Stimulated activated CD4-positive, alpha-beta T cell treated with anti-CD3 and anti-CD28 coated beads, Interleukin-1b, Interleukin-23, amount 100 ng/mL, for 24 hours (primary cell): ENCODE measurements around the gene ACOT13.
A peak's percentile ranks its signal among the peaks of the same experiment; 100 is the strongest.
"Not testable (repeated sequence)": the region's sequence is repeated elsewhere in the genome, so short reads cannot be mapped to it uniquely, and the experiment has no call there.

Experiments used
- DNase-seq, 4 experiments: peaks; one replicate each; pipeline ENCODE4 v3.0.0-alpha.2; 2020; ENCODE audit warnings: low read depth in 4 of 4, low spot score in 1 of 4

ACOT13 gene

DNA sequence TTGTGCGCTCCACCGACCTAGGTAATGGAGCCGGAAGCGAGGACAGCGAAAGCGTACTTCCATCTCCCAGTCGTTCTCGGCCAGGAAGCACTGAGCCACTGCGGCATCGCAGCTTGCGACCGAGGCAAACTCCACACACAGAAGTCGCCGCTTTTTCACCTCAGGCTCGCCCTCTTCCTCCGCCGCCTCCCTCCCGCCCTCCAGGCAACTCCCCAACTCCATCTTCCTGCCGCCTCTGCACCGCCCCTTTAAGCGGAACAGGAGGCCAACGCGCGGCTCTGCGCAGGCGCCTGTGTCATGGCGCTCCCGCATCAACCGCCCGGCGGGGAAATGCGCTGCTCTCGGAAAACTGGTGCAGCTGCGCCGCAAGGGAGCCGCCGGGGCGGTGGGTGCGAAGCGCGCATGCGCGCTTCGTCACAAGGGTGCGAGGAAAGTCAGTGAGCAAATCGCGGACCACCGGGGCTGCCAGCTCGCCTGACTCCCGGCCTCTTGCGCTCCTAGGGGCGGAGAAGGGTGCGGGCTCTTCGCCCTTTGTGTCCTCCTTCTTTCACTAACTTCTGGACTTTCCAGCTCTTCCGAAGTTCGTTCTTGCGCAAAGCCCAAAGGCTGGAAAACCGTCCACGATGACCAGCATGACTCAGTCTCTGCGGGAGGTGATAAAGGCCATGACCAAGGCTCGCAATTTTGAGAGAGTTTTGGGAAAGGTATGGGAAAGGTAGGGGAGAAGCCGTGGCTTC, at the start of gene ACOT13, which contains the start of gene TDP2:
Gene ACOT13, plus strand, starts transcription at position 437 of the 737 bp plus-strand sequence. Its CDS starts 187 bp downstream, at position 624.
Gene TDP2, minus strand, starts transcription at position 259 of the 737 bp plus-strand sequence. Its CDS starts 37 bp downstream, at position 222.
- peak; percentile 84 to 94 (median 88) for DNase-seq

- DNase-seq, result no peak
These were observed 47.2 kb upstream of the ACOT13 start for GRCh38 chr6:24619661-24620060.

GRCh38 chr6:24620637-24621036, 46.2 kb upstream of the ACOT13 start:
- no peak for DNase-seq

- no peak for DNase-seq
These were observed 45.1 kb upstream of the ACOT13 start for GRCh38 chr6:24621626-24622289.

DNA sequence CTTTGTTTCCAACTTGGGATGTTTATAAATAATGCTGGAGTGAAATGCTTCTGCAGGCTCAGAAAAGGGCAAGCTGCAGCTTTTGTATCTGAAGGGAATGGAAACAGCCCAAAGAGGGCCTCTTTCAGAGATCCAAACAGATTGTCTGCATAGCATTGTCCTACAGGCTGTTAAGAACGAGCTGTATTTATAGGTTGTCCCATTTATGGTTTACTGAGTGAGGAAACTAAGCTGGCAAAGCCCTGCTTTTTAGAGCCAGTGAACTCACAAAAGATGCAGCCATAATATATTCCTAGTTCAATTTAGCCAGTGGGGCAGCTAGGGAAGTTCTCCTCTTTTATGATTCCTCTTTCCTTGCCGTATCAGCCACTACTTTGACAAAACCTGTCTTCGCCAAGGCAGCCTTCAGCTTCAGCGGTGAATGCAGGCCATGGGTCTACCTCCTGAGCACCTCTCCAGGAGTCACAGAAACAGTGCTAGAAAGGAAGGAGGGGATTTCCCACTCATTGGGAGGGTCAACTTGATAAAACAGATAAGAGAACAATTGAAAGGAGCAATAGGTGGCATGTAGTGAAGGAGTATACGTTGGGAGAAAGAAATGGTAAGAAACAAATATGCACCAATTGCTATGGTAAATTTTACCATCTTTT, 35.9 kb upstream of the ACOT13 start:
- no peak for DNase-seq

DNA sequence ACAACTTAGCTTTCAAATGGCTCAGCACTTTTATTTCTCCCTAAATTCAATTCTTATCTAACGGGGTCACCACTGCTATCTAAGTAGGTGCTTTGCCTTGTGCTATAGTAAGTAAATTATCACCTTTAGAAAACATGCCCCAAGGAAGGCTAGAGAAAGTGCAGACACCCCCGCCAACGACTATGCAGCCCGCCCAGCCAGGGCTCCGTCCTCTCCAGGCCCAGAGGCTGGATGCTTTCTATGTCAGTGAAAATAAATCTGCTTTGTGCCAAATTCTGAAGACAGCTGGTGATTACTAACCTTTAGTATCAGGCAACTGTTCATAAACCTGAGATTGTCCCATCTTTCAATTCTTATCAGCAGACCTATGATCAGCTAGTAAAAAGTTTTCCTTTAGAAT, 35.2 kb upstream of the ACOT13 start:
- no peak for DNase-seq

DNA sequence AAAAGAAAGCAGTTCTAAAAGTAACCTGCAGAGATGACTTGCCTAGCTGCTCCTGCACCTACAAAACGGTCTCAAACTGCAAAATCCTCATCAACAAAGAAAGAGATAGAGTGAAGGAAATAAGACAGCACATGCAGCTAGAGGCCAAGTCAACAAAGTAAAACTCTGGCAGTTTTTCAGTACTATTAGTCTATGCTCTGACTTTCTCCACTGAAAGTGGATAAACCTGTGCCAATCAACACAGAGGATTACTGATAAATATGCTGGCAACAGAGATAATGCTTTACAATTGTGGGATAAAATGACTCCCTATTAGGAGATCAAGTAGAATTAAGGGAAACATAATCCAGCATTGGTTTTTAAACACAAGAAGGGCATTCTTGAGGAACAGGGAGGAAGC, 34.3 kb upstream of the ACOT13 start:
- DNase-seq, result no peak

DNA sequence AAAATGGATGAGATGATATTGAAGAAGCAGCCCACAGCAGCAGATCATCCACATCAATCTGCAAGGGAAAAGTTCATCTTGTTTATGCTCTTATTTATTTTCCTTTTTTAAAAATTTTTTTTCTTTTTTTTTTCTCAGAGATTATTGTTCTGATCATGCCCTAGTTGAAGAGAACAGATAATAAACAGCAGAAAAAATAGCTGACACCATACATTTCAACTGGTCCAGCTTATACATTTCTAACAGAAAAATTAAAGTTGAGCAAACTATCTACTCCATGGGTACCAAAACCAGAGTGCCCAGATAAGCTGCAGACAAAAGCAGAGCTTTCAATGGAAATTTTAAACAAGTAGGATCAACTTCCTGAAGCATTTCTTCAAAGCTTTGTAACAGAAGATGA, 30.2 kb upstream of the ACOT13 start:
- no peak for DNase-seq

DNA sequence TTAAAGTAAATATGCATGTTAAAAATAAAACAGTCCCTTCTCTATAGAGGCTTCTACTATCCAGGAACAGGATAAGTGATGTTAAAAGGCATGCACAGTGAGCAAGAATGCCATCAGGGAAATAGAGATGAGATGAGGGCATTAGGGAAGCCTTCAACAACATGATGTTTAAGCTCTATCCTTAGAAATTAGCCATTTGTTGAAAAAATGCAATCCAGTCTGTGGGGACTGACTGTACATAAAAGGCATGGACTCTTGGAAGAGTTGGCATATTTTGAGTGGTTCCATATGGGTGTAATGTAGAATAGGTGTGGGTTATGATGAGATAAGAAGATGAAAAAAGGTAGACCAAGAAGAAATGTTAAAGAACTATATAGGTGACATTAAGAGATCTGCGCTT, 26.7 kb upstream of the ACOT13 start:
- DNase-seq, result no peak

DNA sequence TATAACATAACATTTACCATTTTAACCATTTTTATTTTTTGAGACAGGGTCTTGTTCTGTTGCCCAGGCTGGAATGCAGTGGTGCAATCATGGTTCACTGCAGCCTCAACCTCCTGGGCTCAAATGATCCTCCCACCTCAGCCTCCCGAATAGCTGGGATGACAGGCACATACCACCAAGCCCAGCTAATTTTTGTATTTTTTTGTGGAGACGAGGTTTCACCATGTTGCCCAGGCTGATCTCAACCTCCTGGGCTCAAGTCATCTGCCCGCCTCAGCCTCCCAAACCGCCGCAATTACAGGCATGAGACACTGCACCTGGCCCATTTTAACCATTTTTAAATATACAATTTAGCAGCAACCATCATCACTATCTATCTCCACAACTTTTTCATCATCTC, 26.2 kb upstream of the ACOT13 start:
- DNase-seq, result not testable (repeated sequence)

- DNase-seq, result no peak
These were observed 24.8 kb upstream of the ACOT13 start for GRCh38 chr6:24642061-24642460.

DNA sequence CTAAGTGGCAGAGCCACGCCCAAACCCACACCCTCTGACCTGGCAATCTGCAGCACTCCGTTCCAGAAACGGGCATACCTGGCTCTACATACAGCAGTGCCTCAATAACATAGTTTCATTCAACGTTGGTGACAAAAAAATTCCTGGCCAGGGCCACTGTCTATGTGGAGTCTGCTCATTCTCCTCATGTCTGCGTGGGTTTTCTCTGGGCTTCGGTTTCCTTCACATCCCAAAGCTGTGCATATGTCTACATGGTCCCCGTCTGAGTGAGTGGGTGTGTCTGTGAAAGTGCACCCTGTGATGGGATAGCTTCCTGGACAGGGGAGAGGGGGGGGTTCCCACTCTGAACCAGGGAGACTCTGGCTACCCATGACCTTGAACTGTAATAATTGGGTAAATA, 23.0 kb upstream of the ACOT13 start:
- no peak for DNase-seq

DNA sequence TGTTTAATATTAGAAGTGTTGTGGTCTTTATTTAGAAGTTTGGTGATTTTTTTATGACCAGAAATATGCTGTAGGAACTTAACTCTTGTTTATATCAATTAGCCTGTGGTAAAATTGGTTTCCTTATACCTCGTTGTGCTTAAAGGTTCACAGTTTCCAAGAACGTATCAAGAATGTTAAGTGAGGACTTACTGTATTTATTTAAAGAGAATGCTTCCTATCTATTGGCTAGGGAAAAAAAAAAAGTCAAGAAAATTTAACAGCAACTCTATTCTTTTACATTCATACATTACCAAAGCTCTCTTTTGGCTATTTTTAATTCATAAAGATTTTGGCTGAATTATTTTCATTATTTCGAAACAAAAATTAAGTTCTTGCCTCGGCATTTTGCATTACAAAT, 22.5 kb upstream of the ACOT13 start:
- no peak for DNase-seq

GRCh38 chr6:24646771-24647170, 20.1 kb upstream of the ACOT13 start:
- no peak for DNase-seq

GRCh38 chr6:24648276-24648675, 18.6 kb upstream of the ACOT13 start:
- DNase-seq, result no peak

- no peak for DNase-seq
These were observed 17.2 kb upstream of the ACOT13 start for GRCh38 chr6:24649691-24650090.

- no peak for DNase-seq
These were observed 16.5 kb upstream of the ACOT13 start for GRCh38 chr6:24650365-24650764.

- no peak for DNase-seq
These were observed 11.7 kb upstream of the ACOT13 start for GRCh38 chr6:24655215-24655614.

- DNase-seq, result no peak
These were observed 8.0 kb upstream of the ACOT13 start for GRCh38 chr6:24658573-24659560.

DNA sequence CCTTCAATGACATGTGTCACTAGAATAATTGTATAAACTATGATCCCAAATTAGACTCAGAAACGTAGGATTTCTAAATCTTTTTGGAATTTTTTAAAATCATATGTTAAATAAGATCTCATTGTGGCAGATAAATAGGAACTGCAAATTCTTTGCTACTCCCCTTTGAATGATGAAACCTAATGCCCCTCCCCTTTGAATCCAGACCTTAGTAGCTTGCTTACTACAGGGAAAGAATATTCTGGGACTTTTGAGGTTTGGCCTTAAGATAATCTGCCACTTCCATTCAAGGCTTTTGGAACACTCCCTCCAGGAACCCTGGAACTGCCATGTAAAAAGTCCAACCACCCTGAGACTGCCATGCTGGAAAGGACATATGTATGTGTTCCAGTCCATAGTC, 7.3 kb upstream of the ACOT13 start:
- no peak for DNase-seq

DNA sequence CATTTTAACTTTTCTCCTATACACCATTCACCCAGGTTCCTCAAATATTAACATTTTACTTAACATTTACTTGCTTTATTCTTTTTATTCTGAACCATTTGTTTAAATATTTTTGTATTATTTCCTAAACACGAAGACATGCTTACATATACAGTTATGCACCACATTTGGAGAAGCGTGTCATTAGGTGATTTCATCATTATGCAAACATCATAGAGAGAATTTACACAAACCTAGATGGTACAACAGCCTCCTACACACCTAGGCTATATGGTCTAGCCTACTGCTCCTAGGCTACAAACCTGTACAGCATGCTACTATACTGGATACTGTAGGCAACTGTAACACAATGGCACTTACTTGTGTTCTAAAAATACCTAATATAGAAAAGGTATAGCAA, 6.8 kb upstream of the ACOT13 start:
- DNase-seq, result no peak
